HepG2 (cell line): ENCODE data around the gene MRPS31. TPM values are rescaled to one million over a fixed set of nuclear protein-coding genes. Genes with fewer than 3 reads are reported as not detected.

Experiments
- ADNP ChIP-seq: sonication (generic); formaldehyde crosslinking; IDR thresholded peaks from 2 replicates; pipeline ENCODE4 v1.4.0; 2020; ENCODE audit warnings: missing genetic modification reagents
- CREB1 ChIP-seq, 2 experiments: fragments of 450-650 bp in 1 of 2; IDR thresholded peaks; 2 replicates each; pipeline ENCODE4 v1.6.1; 2016 to 2017; ENCODE audit warnings: control low read depth in 1 of 2, mild to moderate bottlenecking in 1 of 2, missing compliant biosample characterization in 1 of 2, missing genetic modification characterization in 1 of 2
- FOXA3 ChIP-seq: IDR thresholded peaks from 2 replicates; pipeline ENCODE4 v1.6.1; 2016; ENCODE audit warnings: missing genetic modification reagents, missing compliant biosample characterization
- GATAD2A ChIP-seq: IDR thresholded peaks from 2 replicates; pipeline ENCODE4 v1.6.1; 2016
- HIVEP1 ChIP-seq: sonication (generic); formaldehyde crosslinking; IDR thresholded peaks from 2 replicates; pipeline ENCODE4 v1.4.0; 2020; ENCODE audit warnings: mild to moderate bottlenecking, missing genetic modification reagents
- HMG20A ChIP-seq: IDR thresholded peaks from 2 replicates; pipeline ENCODE4 v1.6.1; 2016; ENCODE audit warnings: borderline replicate concordance
- KLF16 ChIP-seq, 2 experiments: sonication (generic) in 1 of 2; formaldehyde crosslinking in 1 of 2; IDR thresholded peaks; 2 replicates each; pipeline versions ENCODE4 v1.6.1 to v1.8.0; 2016 to 2023; ENCODE audit warnings: missing genetic modification reagents in 2 of 2, missing compliant biosample characterization in 1 of 2
- NR2F2 ChIP-seq: IDR thresholded peaks from 2 replicates; pipeline ENCODE4 v1.6.1; 2012; ENCODE audit warnings: low read depth, inconsistent platforms, borderline replicate concordance
- PHF21A ChIP-seq: sonication (generic); formaldehyde crosslinking; IDR thresholded peaks from 2 replicates; pipeline ENCODE4 v1.5.0; 2020; ENCODE audit warnings: mild to moderate bottlenecking, missing genetic modification reagents
- SIN3A ChIP-seq: IDR thresholded peaks from 2 replicates; pipeline ENCODE4 v1.6.1; 2011; ENCODE audit warnings: low read depth, mild to moderate bottlenecking, control low read depth, low read length, borderline replicate concordance
- TARDBP ChIP-seq: sonication (generic); formaldehyde crosslinking; IDR thresholded peaks from 2 replicates; pipeline ENCODE4 v1.8.0; 2022; ENCODE audit warnings: mild to moderate bottlenecking, missing genetic modification reagents
- TEAD2 ChIP-seq: sonication (generic); formaldehyde crosslinking; IDR thresholded peaks from 2 replicates; pipeline ENCODE4 v1.9.0; 2021; ENCODE audit warnings: missing genetic modification reagents
- YY1 ChIP-seq: IDR thresholded peaks from 2 replicates; pipeline ENCODE4 v1.6.1; 2011; ENCODE audit warnings: low read length, low read depth, moderate library complexity, mild to moderate bottlenecking; ENCODE audit not compliant: insufficient read depth, insufficient replicate concordance
- ZNF264 ChIP-seq: sonication (generic); formaldehyde crosslinking; IDR thresholded peaks from 2 replicates; pipeline ENCODE4 v1.4.0; 2020; ENCODE audit warnings: missing genetic modification reagents
- ZNF296 ChIP-seq: sonication (generic); formaldehyde crosslinking; conservative IDR thresholded peaks from 2 replicates; pipeline ENCODE4 v1.5.0; 2020; ENCODE audit warnings: mild to moderate bottlenecking, missing genetic modification reagents
- ZSCAN29 ChIP-seq: sonication (generic); formaldehyde crosslinking; conservative IDR thresholded peaks from 2 replicates; pipeline ENCODE4 v1.4.0; 2020; ENCODE audit warnings: mild to moderate bottlenecking, missing genetic modification reagents
- polyA plus RNA-seq, 8 experiments: library from polyadenylated mRNA; depleted of rRNA in 3 of 8; stranded (reverse) in 7 of 8; unstranded in 1 of 8; fragments of >200 nt; fragmentation: Illumina TruSeq in 4 of 8; extraction: Trizol in 4 of 8; gene quantifications; 2 replicates each; pipeline versions ENCODE4 v1.2.1 to v1.2.3, GENCODE V29; 2011 to 2016; ENCODE audit warnings: low read depth in 4 of 8, missing spikeins in 1 of 8, mixed read lengths in 1 of 8; ENCODE audit not compliant: insufficient read depth in 1 of 8
- total RNA-seq, 5 experiments: library from RNA; depleted of rRNA; stranded (reverse); fragments of >200 nt; fragmentation: Illumina TruSeq; extraction: Trizol; gene quantifications; 2 replicates each; pipeline ENCODE4 v1.2.3, GENCODE V29; 2016; ENCODE audit warnings: low read depth in 1 of 5
- TF ChIP-seq, protein P1 (sequence below): sonication (generic); formaldehyde crosslinking; IDR thresholded peaks from 2 replicates; pipeline ENCODE4 v1.4.0; 2020; ENCODE audit warnings: missing genetic modification reagents
- TF ChIP-seq, protein P2 (sequence below): sonication (generic); formaldehyde crosslinking; IDR thresholded peaks from 2 replicates; pipeline ENCODE4 v1.4.0; 2020; ENCODE audit warnings: missing genetic modification reagents, mild to moderate bottlenecking, borderline replicate concordance
- TF ChIP-seq, protein P3 (sequence below): sonication (generic); formaldehyde crosslinking; IDR thresholded peaks from 2 replicates; pipeline ENCODE4 v1.5.0; 2020; ENCODE audit warnings: mild to moderate bottlenecking, missing genetic modification reagents
- TF ChIP-seq, protein P4 (sequence below): sonication (generic); formaldehyde crosslinking; IDR thresholded peaks from 2 replicates; pipeline ENCODE4 v1.4.0; 2020; ENCODE audit warnings: mild to moderate bottlenecking, missing genetic modification reagents
- TF ChIP-seq, protein P5 (sequence below): sonication (generic); formaldehyde crosslinking; IDR thresholded peaks from 2 replicates; pipeline ENCODE4 v1.5.1; 2020; ENCODE audit warnings: mild to moderate bottlenecking, missing genetic modification reagents, borderline replicate concordance

Gene MRPS31
- total and polyA plus RNA-seq, 2 of the 13 experiments (the other 11 are each of a cell fraction or from before 2014, with no cell fraction given): 23.7 to 34.1 TPM

DNA sequence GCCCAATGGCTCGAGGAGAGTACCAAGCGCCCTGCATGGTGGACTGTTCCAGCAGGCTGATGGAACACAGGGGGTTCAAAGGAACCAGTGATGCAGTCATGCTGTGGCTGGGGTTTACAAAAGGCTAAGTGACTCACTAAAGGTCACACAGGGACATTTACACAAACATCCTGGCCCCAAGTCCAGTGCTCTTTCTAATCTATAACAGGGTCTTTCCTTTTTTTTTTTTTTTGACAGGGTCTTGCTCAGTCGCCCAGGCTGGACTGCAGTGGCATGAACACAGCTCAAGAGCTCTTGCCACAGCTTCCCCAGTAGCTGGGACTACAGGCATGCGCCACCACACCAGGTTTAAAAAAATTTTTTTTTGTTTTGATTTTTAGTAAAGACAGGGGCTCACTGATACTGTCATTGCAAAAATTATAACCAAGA lies 15.6 kb upstream of the MRPS31 start (continued):
- TF ChIP-seq CREB1 (IDR thresholded peaks at IDR 0.05) (0 out of 2 replicates have a peak, but pooled peaks have one; percentile 20), CREB1 (CRISPR knock-in tag; IDR thresholded peaks at IDR 0.05) (0 out of 2 replicates have a peak, but pooled peaks have one; percentile 42), GATAD2A (CRISPR knock-in tag) (peak; percentile 90), TEAD2 (CRISPR knock-in tag) (no peak), ZSCAN29 (CRISPR knock-in tag) (peak; percentile 83; the same call in 1 of the 2 replicates), FOXA3 (CRISPR knock-in tag) (peak; percentile 91), HMG20A (CRISPR knock-in tag) (peak; percentile 67; the same call in 1 of the 2 replicates), HIVEP1 (CRISPR knock-in tag) (peak; percentile 44; the same call in 1 of the 2 replicates), YY1 (peak; percentile 22), PHF21A (peak; percentile 80; the same call in 1 of the 2 replicates), ZNF296 (CRISPR knock-in tag) (no peak), NR2F2 (peak; percentile 89), KLF16 (CRISPR knock-in tag; IDR thresholded peaks at IDR 0.05) (0 out of 4 replicates have a peak, but pooled peaks of 1 of the 2 experiments have one; percentile 42), ADNP (CRISPR knock-in tag) (0 out of 2 replicates have a peak, but pooled peaks have one; percentile 50), TARDBP (peak; percentile 58; the same call in 1 of the 2 replicates), ZNF264 (CRISPR knock-in tag) (peak; percentile 57; the same call in 1 of the 2 replicates), SIN3A (peak; percentile 53; the same call in 1 of the 2 replicates)
- TF ChIP-seq, protein P1, sequence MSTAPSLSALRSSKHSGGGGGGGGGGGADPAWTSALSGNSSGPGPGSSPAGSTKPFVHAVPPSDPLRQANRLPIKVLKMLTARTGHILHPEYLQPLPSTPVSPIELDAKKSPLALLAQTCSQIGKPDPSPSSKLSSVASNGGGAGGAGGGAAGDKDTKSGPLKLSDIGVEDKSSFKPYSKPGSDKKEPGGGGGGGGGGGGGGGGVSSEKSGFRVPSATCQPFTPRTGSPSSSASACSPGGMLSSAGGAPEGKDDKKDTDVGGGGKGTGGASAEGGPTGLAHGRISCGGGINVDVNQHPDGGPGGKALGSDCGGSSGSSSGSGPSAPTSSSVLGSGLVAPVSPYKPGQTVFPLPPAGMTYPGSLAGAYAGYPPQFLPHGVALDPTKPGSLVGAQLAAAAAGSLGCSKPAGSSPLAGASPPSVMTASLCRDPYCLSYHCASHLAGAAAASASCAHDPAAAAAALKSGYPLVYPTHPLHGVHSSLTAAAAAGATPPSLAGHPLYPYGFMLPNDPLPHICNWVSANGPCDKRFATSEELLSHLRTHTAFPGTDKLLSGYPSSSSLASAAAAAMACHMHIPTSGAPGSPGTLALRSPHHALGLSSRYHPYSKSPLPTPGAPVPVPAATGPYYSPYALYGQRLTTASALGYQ (CRISPR knock-in tag): peak; percentile 51; the same call in 1 of the 2 replicates
- TF ChIP-seq, protein P2, sequence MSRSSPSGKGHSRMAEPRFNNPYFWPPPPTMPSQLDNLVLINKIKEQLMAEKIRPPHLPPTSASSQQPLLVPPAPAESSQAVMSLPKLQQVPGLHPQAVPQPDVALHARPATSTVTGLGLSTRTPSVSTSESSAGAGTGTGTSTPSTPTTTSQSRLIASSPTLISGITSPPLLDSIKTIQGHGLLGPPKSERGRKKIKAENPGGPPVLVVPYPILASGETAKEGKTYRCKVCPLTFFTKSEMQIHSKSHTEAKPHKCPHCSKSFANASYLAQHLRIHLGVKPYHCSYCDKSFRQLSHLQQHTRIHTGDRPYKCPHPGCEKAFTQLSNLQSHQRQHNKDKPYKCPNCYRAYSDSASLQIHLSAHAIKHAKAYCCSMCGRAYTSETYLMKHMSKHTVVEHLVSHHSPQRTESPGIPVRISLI (CRISPR knock-in tag): peak; percentile 96
- TF ChIP-seq, protein P3, sequence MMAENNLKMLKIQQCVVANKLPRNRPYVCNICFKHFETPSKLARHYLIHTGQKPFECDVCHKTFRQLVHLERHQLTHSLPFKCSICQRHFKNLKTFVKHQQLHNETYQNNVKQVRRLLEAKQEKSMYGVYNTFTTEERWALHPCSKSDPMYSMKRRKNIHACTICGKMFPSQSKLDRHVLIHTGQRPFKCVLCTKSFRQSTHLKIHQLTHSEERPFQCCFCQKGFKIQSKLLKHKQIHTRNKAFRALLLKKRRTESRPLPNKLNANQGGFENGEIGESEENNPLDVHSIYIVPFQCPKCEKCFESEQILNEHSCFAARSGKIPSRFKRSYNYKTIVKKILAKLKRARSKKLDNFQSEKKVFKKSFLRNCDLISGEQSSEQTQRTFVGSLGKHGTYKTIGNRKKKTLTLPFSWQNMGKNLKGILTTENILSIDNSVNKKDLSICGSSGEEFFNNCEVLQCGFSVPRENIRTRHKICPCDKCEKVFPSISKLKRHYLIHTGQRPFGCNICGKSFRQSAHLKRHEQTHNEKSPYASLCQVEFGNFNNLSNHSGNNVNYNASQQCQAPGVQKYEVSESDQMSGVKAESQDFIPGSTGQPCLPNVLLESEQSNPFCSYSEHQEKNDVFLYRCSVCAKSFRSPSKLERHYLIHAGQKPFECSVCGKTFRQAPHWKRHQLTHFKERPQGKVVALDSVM: peak; percentile 63
- TF ChIP-seq, protein P4, sequence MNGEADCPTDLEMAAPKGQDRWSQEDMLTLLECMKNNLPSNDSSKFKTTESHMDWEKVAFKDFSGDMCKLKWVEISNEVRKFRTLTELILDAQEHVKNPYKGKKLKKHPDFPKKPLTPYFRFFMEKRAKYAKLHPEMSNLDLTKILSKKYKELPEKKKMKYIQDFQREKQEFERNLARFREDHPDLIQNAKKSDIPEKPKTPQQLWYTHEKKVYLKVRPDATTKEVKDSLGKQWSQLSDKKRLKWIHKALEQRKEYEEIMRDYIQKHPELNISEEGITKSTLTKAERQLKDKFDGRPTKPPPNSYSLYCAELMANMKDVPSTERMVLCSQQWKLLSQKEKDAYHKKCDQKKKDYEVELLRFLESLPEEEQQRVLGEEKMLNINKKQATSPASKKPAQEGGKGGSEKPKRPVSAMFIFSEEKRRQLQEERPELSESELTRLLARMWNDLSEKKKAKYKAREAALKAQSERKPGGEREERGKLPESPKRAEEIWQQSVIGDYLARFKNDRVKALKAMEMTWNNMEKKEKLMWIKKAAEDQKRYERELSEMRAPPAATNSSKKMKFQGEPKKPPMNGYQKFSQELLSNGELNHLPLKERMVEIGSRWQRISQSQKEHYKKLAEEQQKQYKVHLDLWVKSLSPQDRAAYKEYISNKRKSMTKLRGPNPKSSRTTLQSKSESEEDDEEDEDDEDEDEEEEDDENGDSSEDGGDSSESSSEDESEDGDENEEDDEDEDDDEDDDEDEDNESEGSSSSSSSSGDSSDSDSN (CRISPR knock-in tag): peak; percentile 35; the same call in 1 of the 2 replicates
- TF ChIP-seq, protein P5, sequence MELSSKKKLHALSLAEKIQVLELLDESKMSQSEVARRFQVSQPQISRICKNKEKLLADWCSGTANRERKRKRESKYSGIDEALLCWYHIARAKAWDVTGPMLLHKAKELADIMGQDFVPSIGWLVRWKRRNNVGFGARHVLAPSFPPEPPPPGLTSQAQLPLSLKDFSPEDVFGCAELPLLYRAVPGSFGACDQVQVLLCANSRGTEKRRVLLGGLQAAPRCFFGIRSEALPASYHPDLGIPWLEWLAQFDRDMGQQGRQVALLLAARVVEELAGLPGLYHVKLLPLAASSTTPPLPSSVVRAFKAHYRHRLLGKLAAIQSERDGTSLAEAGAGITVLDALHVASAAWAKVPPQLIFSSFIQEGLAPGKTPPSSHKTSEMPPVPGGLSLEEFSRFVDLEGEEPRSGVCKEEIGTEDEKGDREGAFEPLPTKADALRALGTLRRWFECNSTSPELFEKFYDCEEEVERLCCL (CRISPR knock-in tag): no peak
